Activated T-cell treated with anti-CD3 and anti-CD28 coated beads for 48 hours (primary cell): ENCODE results near the gene UGGT2.
"Not testable (repeated sequence)": the region's sequence is repeated elsewhere in the genome, so short reads cannot be mapped to it uniquely, and the experiment has no call there.

Experiments
- DNase-seq: peaks from one replicate; pipeline ENCODE4 v3.0.0-alpha.2; 2020; ENCODE audit warnings: low read depth

Gene UGGT2

GRCh38 chr13:95882121-95882520 is 171.1 kb downstream of the UGGT2 start:
- no peak for DNase-seq

GRCh38 chr13:95880331-95880730 is 172.9 kb downstream of the UGGT2 start:
- no peak for DNase-seq

- DNase-seq: no peak
Measured at GRCh38 chr13:95874286-95874685, 178.9 kb downstream of the UGGT2 start.

- no peak for DNase-seq
Measured at GRCh38 chr13:95870421-95870820, 182.8 kb downstream of the UGGT2 start.

- DNase-seq: no peak
Measured at GRCh38 chr13:95865080-95865615, 188.1 kb downstream of the UGGT2 start.

GRCh38 chr13:95862408-95862807 is 190.8 kb downstream of the UGGT2 start:
- DNase-seq: no peak

- no peak for DNase-seq
Measured at GRCh38 chr13:95861296-95861695, 191.9 kb downstream of the UGGT2 start.

- no peak for DNase-seq
Measured at GRCh38 chr13:95858286-95859075, 194.7 kb downstream of the UGGT2 start.

- not testable (repeated sequence) for DNase-seq
Measured at GRCh38 chr13:95845656-95846055, 207.5 kb downstream of the UGGT2 start.

- no peak for DNase-seq
Measured at GRCh38 chr13:95842898-95843297, 210.3 kb downstream of the UGGT2 start.

GRCh38 chr13:95841894-95842293 is 211.3 kb downstream of the UGGT2 start:
- DNase-seq: no peak

GRCh38 chr13:95834134-95834765 is 219.0 kb downstream of the UGGT2 start:
- peak; percentile 36 for DNase-seq

GRCh38 chr13:95833719-95834118 is 219.5 kb downstream of the UGGT2 start:
- no peak for DNase-seq

GRCh38 chr13:95833126-95833525 is 220.1 kb downstream of the UGGT2 start:
- no peak for DNase-seq

GRCh38 chr13:95822303-95822702 is 230.9 kb downstream of the UGGT2 start:
- no peak for DNase-seq

GRCh38 chr13:95814495-95814894 is 238.7 kb downstream of the UGGT2 start:
- DNase-seq: no peak

- no peak for DNase-seq
Measured at GRCh38 chr13:95813139-95813538, 240.1 kb downstream of the UGGT2 start.

GRCh38 chr13:95809429-95809828 is 243.8 kb downstream of the UGGT2 start:
- DNase-seq: no peak

GRCh38 chr13:95805921-95806320 is 247.3 kb downstream of the UGGT2 start:
- DNase-seq: no peak

GRCh38 chr13:95801825-95802224 is 251.4 kb downstream of the UGGT2 start:
- DNase-seq: no peak

- DNase-seq: no peak
Measured at GRCh38 chr13:95800436-95800835, 252.8 kb downstream of the UGGT2 start.

- no peak for DNase-seq
Measured at GRCh38 chr13:95797016-95797415, 256.2 kb downstream of the UGGT2 start.

- DNase-seq: no peak
Measured at GRCh38 chr13:95793781-95794180, 259.4 kb downstream of the UGGT2 start.
